Naive thymus-derived CD4-positive, alpha-beta T cell (primary cell): Measurements from ENCODE around the gene PAH. TPM values are rescaled to one million over a fixed set of nuclear protein-coding genes. Genes with fewer than 3 reads are reported as not detected.

Experiments
- ATAC-seq: fragments of 150-1000 bp; cut with Tn5 transposase; 2 replicates; pipeline ENCODE4 v1.10.0; 2021; ENCODE audit warnings: mild to moderate bottlenecking, moderate library complexity
- CTCF ChIA-PET: fragments of 350-600 bp; sonication (Branson Sonifier 250); formaldehyde crosslinking; loops from one replicate; lab custom pipeline; 2021; ENCODE audit warnings: antibody characterized with exemption; lab: Charles Lee
- POLR2A ChIA-PET: fragments of 350-600 bp; sonication (Branson Sonifier 250); formaldehyde crosslinking; loops from one replicate; lab custom pipeline; 2021; ENCODE audit warnings: antibody characterized with exemption, inconsistent platforms; lab: Charles Lee
- DNase-seq, 9 donors: peaks; one replicate each; pipeline versions ENCODE4 v3.0.0 to v3.0.0-alpha.2; 2020 to 2022; ENCODE audit warnings: mixed read lengths in 1 of 9
- H3K27ac ChIP-seq: one replicate; pipeline ENCODE4 v1.7.0; 2013; ENCODE audit warnings: mild to moderate bottlenecking, low read depth, low read length, moderate library complexity
- H3K27me3 ChIP-seq, 2 donors: one replicate each; pipeline ENCODE4 v1.7.0; 2013; ENCODE audit warnings: low read length in 2 of 2, mild to moderate bottlenecking in 2 of 2, moderate library complexity in 2 of 2; ENCODE audit not compliant: control insufficient read depth in 2 of 2, insufficient read depth in 2 of 2
- H3K36me3 ChIP-seq, 3 experiments: 1 replicate in 2 of 3; 2 replicates in 1 of 3; pipeline ENCODE4 v1.7.0; 2013; ENCODE audit warnings: low read length in 3 of 3, mild to moderate bottlenecking in 3 of 3, moderate library complexity in 1 of 3; ENCODE audit not compliant: insufficient read depth in 3 of 3, control insufficient read depth in 2 of 3
- H3K4me1 ChIP-seq, 2 donors: one replicate each; pipeline ENCODE4 v1.7.0; 2013; ENCODE audit warnings: low read length in 2 of 2, mild to moderate bottlenecking in 2 of 2, moderate library complexity in 1 of 2; ENCODE audit not compliant: control insufficient read depth in 2 of 2, insufficient read depth in 2 of 2
- H3K4me3 ChIP-seq: 2 replicates; pipeline ENCODE4 v1.7.0; 2013; ENCODE audit warnings: mild to moderate bottlenecking, low read length
- H3K9me3 ChIP-seq, 3 experiments: 1 replicate in 2 of 3; 2 replicates in 1 of 3; pipeline ENCODE4 v1.7.0; 2013; ENCODE audit warnings: low read length in 3 of 3; ENCODE audit not compliant: control insufficient read depth in 2 of 3
- H3K27ac Mint-ChIP-seq, 9 donors: one replicate each; pipeline ENCODE4 v1.8.0; 2020 to 2022; ENCODE audit warnings: mixed read lengths in 9 of 9, mild to moderate bottlenecking in 8 of 9, moderate library complexity in 5 of 9, inconsistent platforms in 2 of 9
- H3K27me3 Mint-ChIP-seq, 5 donors: one replicate each; pipeline ENCODE4 v1.8.0; 2021 to 2022; ENCODE audit warnings: mixed read lengths in 5 of 5, mild to moderate bottlenecking in 1 of 5
- H3K36me3 Mint-ChIP-seq, 5 donors: one replicate each; pipeline ENCODE4 v1.8.0; 2020 to 2022; ENCODE audit warnings: mixed read lengths in 5 of 5, mild to moderate bottlenecking in 3 of 5, inconsistent platforms in 1 of 5
- H3K4me1 Mint-ChIP-seq, 7 donors: one replicate each; pipeline ENCODE4 v1.8.0; 2020 to 2022; ENCODE audit warnings: mixed read lengths in 7 of 7, mild to moderate bottlenecking in 3 of 7, inconsistent platforms in 1 of 7
- H3K4me3 Mint-ChIP-seq, 10 donors: one replicate each; pipeline ENCODE4 v1.8.0; 2020 to 2022; ENCODE audit warnings: mild to moderate bottlenecking in 10 of 10, mixed read lengths in 10 of 10, moderate library complexity in 6 of 10, inconsistent platforms in 2 of 10
- H3K9me3 Mint-ChIP-seq, 11 donors: one replicate each; pipeline ENCODE4 v1.8.0; 2020 to 2022; ENCODE audit warnings: mixed read lengths in 11 of 11, mild to moderate bottlenecking in 4 of 11, inconsistent platforms in 1 of 11, moderate library complexity in 1 of 11
- intact Hi-C, 2 donors: fragments of 100-400 bp; cut with micrococcal nuclease; formaldehyde crosslinking; loops; one replicate each; pipeline ENCODE4 v1.15.1; 2023
- polyA plus RNA-seq, 2 donors: library from polyadenylated mRNA; unstranded; fragments of 300-500 nt; fragmentation: Illumina TruSeq; gene quantifications; one replicate each; pipeline ENCODE4 v1.2.3, GENCODE V29; 2021
- total RNA-seq, 6 experiments: library from RNA in 5 of 6; stranded (reverse) in 5 of 6; gene quantifications; 1 replicate in 5 of 6; 2 replicates in 1 of 6; pipeline ENCODE4 v1.2.3 and lab custom pipeline; 2021 to 2026

The PAH gene
- total and polyA plus RNA-seq, 7 experiments from 2014 or later: not detected

- ATAC-seq (no peak), DNase-seq (no peak)
- ChIA-PET CTCF (no interaction called here), POLR2A (no interaction called here)
- peaks cover 0 to 5% (median 0%) of the 10 kb centered on the region in 7 donors for H3K4me1 Mint-ChIP-seq
- no peaks in the 10 kb centered on the region for H3K36me3 Mint-ChIP-seq
- no peak overlapping the region for H3K4me3 Mint-ChIP-seq
- peaks cover 0 to 10% (median 3%) of the 10 kb centered on the region in 5 donors for H3K27me3 Mint-ChIP-seq
- H3K27ac Mint-ChIP-seq: no peak overlapping the region
- intact Hi-C loops: no loop called here
- no peaks in the 10 kb centered on the region for H3K27me3 ChIP-seq
- no peak overlapping the region for H3K4me3 ChIP-seq
- H3K9me3 Mint-ChIP-seq: peaks cover 0 to 3% (median 0%) of the 10 kb centered on the region in 11 donors
- H3K4me1 ChIP-seq: no peaks in the 10 kb centered on the region
- no peaks in the 10 kb centered on the region for H3K9me3 ChIP-seq
- no peak overlapping the region for H3K27ac ChIP-seq
- H3K36me3 ChIP-seq: no peaks in the 10 kb centered on the region
Measured at GRCh38 chr12:102874819-102875218, 42.2 kb downstream of the PAH start.

DNA sequence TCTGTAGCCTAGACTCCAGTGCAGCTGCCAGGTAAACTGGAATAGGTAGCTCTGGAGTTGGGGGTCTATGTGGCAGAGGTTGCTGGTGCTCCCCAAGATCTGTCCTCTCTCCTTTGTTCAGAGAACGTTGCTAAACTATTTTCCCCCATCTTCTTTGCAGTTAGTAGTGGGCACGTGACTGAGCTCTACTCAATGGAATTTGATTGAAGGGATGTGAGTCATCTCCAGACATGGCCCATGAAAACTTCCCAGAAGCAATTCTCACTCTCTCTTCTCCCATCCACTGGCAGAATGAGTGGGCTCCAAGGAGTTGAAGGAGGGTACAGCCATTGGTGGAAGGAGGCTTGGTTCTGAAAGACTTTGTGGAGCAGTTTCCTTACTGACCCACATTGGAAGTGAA, 44.0 kb downstream of the PAH start:
- ATAC-seq: no peak
- Mint-ChIP-seq H3K27me3 (peaks cover 0 to 3% (median 0%) of the 10 kb centered on the region in 5 donors), H3K27ac (no peak overlapping the region), H3K36me3 (no peaks in the 10 kb centered on the region), H3K4me1 (no peaks in the 10 kb centered on the region), H3K4me3 (no peak overlapping the region), H3K9me3 (peaks cover 0 to 3% (median 0%) of the 10 kb centered on the region in 11 donors)
- CTCF ChIA-PET: interaction anchor here (1.1 kb wide), 1 partner anchor 10 kb away, joined by 3 read pairs; no protein-coding TSS in a partner anchor
- intact Hi-C loops: no loop called here
- H3K4me1 ChIP-seq: no peaks in the 10 kb centered on the region
- POLR2A ChIA-PET: no interaction called here
- no peak overlapping the region for H3K27ac ChIP-seq
- H3K9me3 ChIP-seq: no peaks in the 10 kb centered on the region
- H3K27me3 ChIP-seq: no peaks in the 10 kb centered on the region
- DNase-seq: no peak
- H3K36me3 ChIP-seq: no peaks in the 10 kb centered on the region
- no peak overlapping the region for H3K4me3 ChIP-seq

DNA sequence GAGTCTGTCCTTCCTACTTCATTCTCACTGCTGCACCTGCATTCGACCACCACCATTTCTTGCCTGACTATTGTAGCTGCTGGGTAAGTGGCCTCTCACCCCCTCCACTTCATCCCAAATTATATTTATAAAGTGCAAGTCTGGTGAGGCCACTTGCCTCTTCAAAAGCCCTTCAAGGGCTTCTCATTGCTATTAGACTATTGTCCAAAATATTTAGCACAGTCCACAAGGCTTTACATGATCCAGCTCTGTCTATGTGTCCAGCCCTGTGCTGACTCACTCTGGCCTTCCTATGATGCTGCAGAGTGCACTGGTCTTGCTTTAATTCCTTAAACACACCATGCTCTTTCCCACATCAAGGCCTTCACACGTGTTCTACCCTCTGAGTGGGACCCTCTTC, 46.0 kb downstream of the PAH start:
- no peak overlapping the region for H3K27ac Mint-ChIP-seq
- ChIA-PET CTCF (no interaction called here), POLR2A (no interaction called here)
- DNase-seq (no peak), ATAC-seq (no peak)
- peaks cover 0 to 3% (median 0%) of the 10 kb centered on the region in 5 donors for H3K27me3 Mint-ChIP-seq
- no peak overlapping the region for H3K27ac ChIP-seq
- intact Hi-C loops: no loop called here
- H3K4me1 Mint-ChIP-seq: no peaks in the 10 kb centered on the region
- no peaks in the 10 kb centered on the region for H3K36me3 Mint-ChIP-seq
- H3K4me3 Mint-ChIP-seq: no peak overlapping the region
- no peaks in the 10 kb centered on the region for H3K36me3 ChIP-seq
- H3K4me3 ChIP-seq: no peak overlapping the region
- no peaks in the 10 kb centered on the region for H3K27me3 ChIP-seq
- no peaks in the 10 kb centered on the region for H3K4me1 ChIP-seq
- no peaks in the 10 kb centered on the region for H3K9me3 ChIP-seq
- H3K9me3 Mint-ChIP-seq: peaks cover 0 to 3% (median 0%) of the 10 kb centered on the region in 11 donors

- Mint-ChIP-seq H3K27me3 (peaks cover 0 to 3% (median 0%) of the 10 kb centered on the region in 5 donors), H3K4me1 (no peaks in the 10 kb centered on the region), H3K4me3 (no peak overlapping the region), H3K36me3 (no peaks in the 10 kb centered on the region), H3K9me3 (peaks cover 0 to 3% (median 0%) of the 10 kb centered on the region in 11 donors), H3K27ac (no peak overlapping the region)
- Histone ChIP-seq H3K27me3 (no peaks in the 10 kb centered on the region), H3K36me3 (no peaks in the 10 kb centered on the region), H3K4me1 (no peaks in the 10 kb centered on the region), H3K27ac (no peak overlapping the region), H3K9me3 (no peaks in the 10 kb centered on the region), H3K4me3 (no peak overlapping the region)
- intact Hi-C loops: no loop called here
- POLR2A ChIA-PET: no interaction called here
- no peak for DNase-seq
- CTCF ChIA-PET: no interaction called here
- ATAC-seq: no peak
Measured at GRCh38 chr12:102869571-102869970, 47.5 kb downstream of the PAH start.

GRCh38 chr12:102865821-102866615, 51.0 kb downstream of the PAH start:
- Histone ChIP-seq H3K27ac (no peak overlapping the region), H3K4me1 (no peaks in the 10 kb centered on the region), H3K4me3 (no peak overlapping the region), H3K9me3 (no peaks in the 10 kb centered on the region), H3K27me3 (no peaks in the 10 kb centered on the region), H3K36me3 (no peaks in the 10 kb centered on the region)
- ATAC-seq: no peak
- intact Hi-C loops: no loop called here
- H3K9me3 Mint-ChIP-seq: peaks cover 0 to 8% (median 3%) of the 10 kb centered on the region in 11 donors
- H3K27me3 Mint-ChIP-seq: no peaks in the 10 kb centered on the region
- ChIA-PET CTCF (interaction anchor here (0.6 to 1.2 kb wide), 2 partner anchors 12 to 14 kb away, joined by 3 read pairs; no protein-coding TSS in a partner anchor), POLR2A (no interaction called here)
- no peak for DNase-seq
- H3K36me3 Mint-ChIP-seq: no peaks in the 10 kb centered on the region
- no peak overlapping the region for H3K4me3 Mint-ChIP-seq
- H3K27ac Mint-ChIP-seq: no peak overlapping the region
- no peaks in the 10 kb centered on the region for H3K4me1 Mint-ChIP-seq

DNA sequence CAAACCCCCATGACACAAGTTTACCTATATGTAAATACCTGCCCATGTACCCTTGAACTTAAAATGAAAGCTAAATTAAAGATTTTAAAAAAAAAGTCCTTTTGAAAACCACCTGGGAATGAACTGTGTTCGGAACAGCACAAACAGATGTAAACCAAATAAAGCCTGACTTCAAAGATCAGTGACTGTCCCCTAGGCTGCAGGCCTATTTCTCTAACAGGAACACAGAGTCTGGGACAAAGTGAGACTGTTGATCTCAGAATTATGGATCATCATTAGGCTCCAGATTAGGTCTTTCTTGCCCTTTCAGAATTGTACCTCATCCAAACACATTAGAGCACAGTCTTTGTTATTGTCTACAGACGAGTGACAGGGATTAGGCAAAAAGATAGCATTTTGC, 54.6 kb downstream of the PAH start:
- Histone ChIP-seq H3K4me3 (no peak overlapping the region), H3K36me3 (no peaks in the 10 kb centered on the region), H3K4me1 (no peaks in the 10 kb centered on the region), H3K9me3 (no peaks in the 10 kb centered on the region), H3K27me3 (no peaks in the 10 kb centered on the region), H3K27ac (no peak overlapping the region)
- peaks cover 0 to 4% (median 0%) of the 10 kb centered on the region in 5 donors for H3K36me3 Mint-ChIP-seq
- H3K4me3 Mint-ChIP-seq: no peak overlapping the region
- intact Hi-C loops: no loop called here
- no peak for ATAC-seq
- ChIA-PET POLR2A (no interaction called here), CTCF (interaction anchor here (0.6 kb wide), 1 partner anchor 688 kb away, joined by 3 read pairs; no protein-coding TSS in a partner anchor)
- H3K4me1 Mint-ChIP-seq: no peaks in the 10 kb centered on the region
- no peak overlapping the region for H3K27ac Mint-ChIP-seq
- peaks cover 0 to 15% (median 6%) of the 10 kb centered on the region in 11 donors for H3K9me3 Mint-ChIP-seq
- DNase-seq: no peak
- H3K27me3 Mint-ChIP-seq: peaks cover 0 to 5% (median 0%) of the 10 kb centered on the region in 5 donors
